NK-92 (cell line): ENCODE data around the gene HIP1.
"Not testable (repeated sequence)": the region's sequence is repeated elsewhere in the genome, so short reads cannot be mapped to it uniquely, and the experiment has no call there.

Experiments
- DNase-seq: peaks from one replicate; lab custom pipeline; 2025; ENCODE audit not compliant: unreplicated experiment; lab: John Stamatoyannopoulos, UW

Gene HIP1

GRCh38 chr7:75646571-75647102 is 92.1 kb downstream of the HIP1 start:
- DNase-seq: no peak

DNA sequence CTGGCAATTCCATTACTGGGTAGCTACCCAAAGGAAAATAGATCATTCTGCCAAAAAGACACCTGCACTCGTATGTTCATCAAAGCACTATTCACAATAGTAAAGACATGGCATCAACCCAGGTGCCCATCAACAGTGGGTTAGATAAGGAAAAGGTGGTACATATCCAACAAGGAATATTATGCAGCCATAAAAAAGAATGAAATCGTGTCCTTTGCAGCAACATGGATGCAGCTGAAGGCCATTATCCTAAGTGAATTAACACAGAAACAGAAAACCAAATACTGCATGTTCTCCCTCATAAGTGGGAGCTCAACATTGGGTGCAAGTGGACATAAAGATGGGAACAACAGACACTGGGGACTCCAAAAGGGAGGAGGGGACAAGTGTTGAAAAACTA is 93.2 kb downstream of the HIP1 start:
- DNase-seq: no peak

DNA sequence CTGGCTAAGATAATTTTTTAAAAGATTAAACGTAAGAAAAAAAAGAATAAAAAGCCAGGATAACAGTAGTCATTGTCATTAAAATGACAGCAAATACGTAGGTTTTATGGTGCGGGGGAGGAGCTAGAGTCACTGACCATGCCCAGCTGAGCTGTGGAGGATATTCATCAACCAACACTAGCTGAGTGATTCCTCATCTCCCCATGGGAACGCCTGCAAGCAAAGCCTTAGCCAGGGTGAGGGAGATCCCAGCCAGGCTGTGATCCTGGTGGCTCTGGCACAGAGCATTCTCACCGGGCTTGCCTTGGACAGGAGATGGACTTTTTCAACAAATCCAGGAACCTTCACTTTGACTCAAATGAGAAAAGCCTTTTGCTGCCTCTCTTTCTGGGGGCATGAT is 94.2 kb downstream of the HIP1 start:
- DNase-seq: no peak

DNA sequence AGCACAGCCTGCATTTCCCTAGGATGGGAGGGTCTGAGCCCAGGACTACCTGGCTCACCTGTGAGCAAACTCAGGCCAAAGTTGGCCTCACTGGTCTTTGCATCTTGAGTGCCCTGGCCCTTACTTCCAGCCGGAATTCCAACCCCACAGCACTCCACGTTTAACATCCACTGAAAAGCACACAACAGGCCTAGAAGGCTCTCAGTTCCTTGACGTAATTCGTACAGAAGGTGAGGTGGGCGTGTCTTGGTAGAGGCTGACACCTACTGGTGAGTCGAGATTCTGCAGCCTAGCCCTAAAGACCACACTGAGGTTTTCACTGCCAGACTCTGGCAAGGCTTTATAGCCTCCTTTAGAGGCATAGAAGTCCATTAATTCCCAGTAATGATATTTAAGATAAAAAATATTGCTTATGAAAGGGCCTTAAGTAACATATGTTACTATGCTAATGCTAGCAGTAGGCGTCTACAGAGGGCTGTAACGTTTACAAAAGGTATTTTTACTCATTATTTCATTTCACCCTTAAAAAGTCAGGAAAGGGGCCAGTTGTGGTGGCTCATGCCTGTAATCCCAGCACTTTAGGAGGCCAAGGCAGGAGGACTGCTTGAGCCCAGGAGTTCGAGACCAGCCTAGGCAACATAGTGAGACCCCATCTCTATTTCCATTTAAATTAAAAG is 95.8 kb downstream of the HIP1 start:
- DNase-seq: no peak

DNA sequence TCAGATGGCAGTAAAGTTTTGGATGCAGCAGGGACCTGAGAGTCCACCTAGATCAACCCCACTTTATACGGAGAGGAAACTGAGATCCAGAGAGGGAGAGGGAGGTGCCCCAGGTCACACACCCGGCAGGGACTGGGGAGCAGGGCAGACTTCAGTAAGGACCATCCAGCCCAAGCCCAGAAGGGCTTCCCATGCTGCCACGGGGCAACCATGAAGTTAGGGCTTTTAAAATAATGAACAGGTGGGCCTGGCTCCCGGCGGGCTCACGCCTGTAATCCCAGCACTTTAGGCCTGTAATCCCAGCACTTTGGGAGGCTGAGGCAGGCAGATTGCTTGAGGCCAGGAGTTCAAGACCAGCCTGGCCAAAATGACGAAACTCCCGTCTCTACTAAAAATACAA is 98.5 kb downstream of the HIP1 start:
- no peak for DNase-seq

DNA sequence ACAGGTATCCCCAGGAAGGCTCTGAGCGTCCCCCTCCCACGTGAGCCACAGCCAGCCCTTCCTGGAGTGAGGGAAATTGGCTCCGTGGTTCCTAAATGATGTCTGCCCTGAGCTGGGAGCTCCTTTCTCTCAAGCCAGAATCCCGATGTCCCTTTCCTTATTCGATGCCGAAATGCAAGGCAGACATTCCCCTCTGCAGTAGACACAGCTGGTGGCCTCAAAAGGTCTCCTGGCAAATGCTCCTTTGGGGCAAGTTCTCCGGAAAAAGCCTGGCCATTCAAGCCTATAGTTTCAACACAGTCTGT is 98.9 kb downstream of the HIP1 start:
- no peak for DNase-seq

DNA sequence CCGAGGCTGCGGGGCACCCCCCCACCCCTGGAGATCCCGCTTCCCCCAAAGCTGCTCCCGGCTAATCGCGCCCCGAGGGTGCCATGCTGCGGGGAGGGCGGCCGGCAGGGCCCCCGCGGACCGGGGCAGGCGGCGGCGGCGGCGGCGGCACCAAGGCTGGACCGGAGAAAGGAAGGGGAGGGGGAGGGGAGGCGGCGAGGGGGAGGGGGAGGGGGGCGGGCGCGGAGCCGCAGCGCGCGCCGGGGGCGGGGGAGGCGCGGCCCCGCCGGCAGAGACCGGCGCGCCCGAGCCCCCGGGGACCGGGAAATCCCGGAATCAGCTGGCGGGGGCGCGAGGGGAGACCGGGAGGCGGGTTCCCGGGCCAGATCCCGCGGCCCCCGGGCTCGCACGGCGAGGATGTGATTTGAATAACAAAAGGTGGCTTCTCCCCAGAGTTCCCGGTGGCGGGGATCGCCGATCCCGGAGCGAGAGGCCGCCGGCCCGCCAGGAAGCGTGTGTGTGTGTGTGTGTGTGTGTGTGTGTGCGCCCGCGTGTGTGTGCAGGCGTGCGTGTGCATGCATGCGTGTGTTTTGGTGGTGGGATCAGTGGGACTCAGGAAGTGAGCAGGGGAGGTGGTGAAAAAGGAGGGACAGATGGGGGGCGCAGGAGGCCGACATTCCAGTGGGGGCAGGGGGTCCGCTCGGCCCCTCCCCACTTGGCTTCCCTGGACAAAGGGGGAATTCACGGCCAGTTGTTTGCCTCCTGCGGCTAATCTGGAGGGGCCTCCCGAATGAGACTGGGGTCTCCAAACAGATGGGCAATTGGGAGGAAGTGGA is 99.5 kb downstream of the HIP1 start:
- no peak for DNase-seq

DNA sequence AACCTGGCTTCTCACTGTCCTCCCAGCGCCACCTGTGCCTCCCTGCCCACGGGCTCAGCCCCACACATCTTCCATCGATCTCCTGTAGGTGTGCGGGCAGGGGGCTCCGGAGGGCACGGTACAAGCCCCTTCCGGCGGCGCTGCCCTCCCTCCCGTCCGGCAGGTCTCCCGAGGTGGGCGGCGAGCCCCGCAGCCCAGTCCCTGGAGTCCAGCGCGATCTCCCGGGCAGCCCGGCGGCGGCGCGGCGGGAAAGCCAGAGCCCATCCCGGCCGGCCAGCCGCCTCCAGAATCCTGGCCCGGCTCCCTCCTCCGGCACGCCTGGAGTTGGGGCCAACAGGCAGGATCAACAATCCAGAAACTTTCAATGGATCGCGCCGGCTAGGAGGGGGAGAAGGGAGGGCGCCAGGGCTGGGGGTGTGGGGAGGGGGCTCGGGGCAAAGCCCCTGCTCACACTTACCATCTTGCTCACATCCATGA is 100.1 kb downstream of the HIP1 start:
- DNase-seq: no peak

- DNase-seq: no peak
These were observed 100.7 kb downstream of the HIP1 start for GRCh38 chr7:75637854-75638593.

DNA sequence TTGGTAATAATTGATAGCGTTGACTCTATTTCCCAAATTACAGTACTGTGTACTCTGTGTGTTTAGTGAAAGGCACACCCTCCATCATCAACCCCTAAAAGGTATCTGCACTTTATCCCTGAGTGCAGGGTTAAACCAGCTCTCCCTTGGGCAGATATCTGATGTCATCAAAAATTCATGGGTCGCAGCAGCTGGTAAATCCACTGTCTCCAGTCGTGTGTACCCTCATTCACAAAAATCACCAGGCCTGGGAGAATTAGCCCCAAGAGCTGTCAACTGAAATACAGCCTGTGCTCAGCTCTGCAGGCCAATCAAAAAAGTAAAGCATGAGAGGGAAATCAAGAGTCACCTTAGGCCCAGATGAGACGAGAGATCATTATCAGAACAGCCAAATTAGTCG is 103.7 kb downstream of the HIP1 start:
- no peak for DNase-seq

DNA sequence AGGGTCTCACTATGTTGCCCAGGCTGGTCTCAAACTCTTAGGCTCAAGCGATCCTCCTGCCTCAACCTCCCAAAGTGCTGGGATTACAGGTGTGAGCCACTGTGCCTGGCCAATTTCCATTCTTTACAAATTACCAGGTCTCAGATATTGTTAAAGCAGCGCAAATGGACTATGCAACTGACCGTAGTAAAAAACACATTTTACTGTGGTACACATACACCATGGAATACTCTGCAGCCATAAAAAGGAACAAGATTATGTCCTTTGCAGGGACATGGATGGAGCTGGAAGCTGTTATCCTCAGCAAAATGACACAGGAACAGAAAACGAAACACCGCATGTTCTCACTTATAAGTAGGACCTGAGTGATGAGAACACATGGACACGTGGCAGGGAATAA is 106.2 kb downstream of the HIP1 start:
- DNase-seq: not testable (repeated sequence)

- no peak for DNase-seq
These were observed 107.0 kb downstream of the HIP1 start for GRCh38 chr7:75631711-75632110.

DNA sequence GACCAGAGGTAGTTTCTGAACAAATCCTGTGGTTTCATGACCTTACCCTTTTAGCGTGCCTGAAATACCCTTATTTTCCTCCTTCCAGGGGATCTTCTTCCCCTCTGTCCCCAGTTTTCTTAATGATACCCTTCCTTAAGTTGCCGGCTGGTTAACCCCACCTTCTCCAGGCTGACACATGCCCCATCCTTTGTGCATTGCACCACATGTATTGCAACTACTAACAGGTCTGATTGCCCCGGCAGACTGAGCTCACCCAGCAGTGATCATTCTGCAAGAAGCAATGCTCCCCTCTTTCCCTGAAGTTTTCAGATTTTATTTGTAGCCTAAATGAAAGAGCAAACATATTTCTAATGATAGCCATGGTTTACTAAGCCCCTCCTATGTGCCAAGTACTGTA is 108.2 kb downstream of the HIP1 start:
- no peak for DNase-seq

GRCh38 chr7:75629044-75629443 is 109.7 kb downstream of the HIP1 start:
- no peak for DNase-seq

DNA sequence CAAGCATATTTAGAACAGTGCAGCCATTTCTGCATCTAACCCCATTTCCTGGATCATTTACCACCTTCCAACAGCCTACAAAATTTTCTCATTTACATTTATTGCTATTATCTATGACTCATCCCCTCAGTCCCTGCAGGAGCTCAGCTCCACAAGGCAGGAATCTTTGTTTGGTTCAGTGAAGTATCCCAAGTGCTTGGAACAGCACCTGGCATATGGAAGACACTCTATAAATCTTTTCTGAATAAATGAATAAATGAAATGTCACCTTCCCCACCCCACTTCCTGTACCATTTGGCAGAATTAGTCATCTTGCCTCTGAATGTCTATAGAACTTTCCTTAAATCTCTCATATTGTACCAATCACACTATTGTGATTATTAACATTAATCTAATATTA is 110.7 kb downstream of the HIP1 start:
- no peak for DNase-seq

GRCh38 chr7:75626954-75627353 is 111.8 kb downstream of the HIP1 start:
- DNase-seq: no peak

- DNase-seq: no peak
These were observed 112.9 kb downstream of the HIP1 start for GRCh38 chr7:75625868-75626267.

DNA sequence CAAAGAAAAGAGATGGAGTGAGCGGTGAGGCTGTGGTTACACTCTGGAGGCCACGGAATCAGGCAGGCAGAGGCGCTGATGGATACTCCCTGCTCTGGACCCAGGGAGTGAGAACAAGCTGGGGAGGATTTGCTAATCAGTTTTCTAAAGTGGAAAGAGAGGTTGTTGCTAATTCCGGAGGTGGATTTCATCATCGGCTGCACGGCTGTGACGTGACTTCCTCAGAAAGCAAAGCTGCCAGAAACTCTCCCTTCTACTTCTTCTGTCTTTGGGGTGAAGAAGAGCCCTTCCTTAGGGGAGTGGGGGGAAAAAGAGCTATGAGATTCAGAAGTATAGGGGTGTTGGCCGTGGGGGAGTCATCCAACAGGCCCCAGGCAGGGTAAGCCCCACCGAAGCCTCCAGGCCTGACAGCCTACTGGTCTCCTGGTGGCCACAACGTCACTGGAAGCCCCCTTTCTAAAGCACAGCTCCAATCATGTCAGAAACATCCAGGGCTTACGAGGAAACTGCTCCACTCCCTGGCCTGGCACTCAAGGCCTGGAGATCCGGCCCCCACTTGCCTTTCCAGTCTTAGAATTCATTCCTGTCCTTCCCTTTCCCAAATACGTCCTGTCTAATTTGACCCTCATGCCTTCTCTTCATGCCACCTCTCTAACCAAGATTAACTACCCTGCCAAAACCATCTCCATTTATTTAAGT is 114.5 kb downstream of the HIP1 start:
- DNase-seq: no peak

GRCh38 chr7:75623390-75624133 is 115.2 kb downstream of the HIP1 start:
- DNase-seq: no peak

GRCh38 chr7:75621124-75621523 is 117.6 kb downstream of the HIP1 start:
- no peak for DNase-seq
